GM12878 (cell line): ENCODE results near the gene CASR.

Experiments used
- ELK1 ChIP-seq: IDR thresholded peaks from 2 replicates; pipeline ENCODE4 v1.6.1; 2012; ENCODE audit warnings: low read depth, low read length, improper control_type of control experiment
- EZH2 ChIP-seq: IDR thresholded peaks from 2 replicates; pipeline ENCODE4 v1.6.1; 2012; ENCODE audit warnings: low read depth, mild to moderate bottlenecking, control low read depth, inconsistent platforms, low read length, borderline replicate concordance; ENCODE audit not compliant: control insufficient read depth
- RAD21 ChIP-seq: IDR thresholded peaks from 2 replicates; pipeline ENCODE4 v1.6.1; 2011; ENCODE audit warnings: mild to moderate bottlenecking, low read depth, low read length, moderate library complexity; ENCODE audit not compliant: insufficient read depth
- RUNX3 ChIP-seq: IDR thresholded peaks from 2 replicates; pipeline ENCODE4 v1.6.1; 2012; ENCODE audit warnings: low read length, inconsistent platforms
- SMC3 ChIP-seq: IDR thresholded peaks from 2 replicates; pipeline ENCODE4 v1.6.1; 2011; ENCODE audit warnings: low read length, improper control_type of control experiment, borderline replicate concordance
- TBL1XR1 ChIP-seq: IDR thresholded peaks from 2 replicates; pipeline ENCODE4 v1.6.1; 2012; ENCODE audit warnings: low read depth, low read length, improper control_type of control experiment
- TCF12 ChIP-seq: IDR thresholded peaks from 2 replicates; pipeline ENCODE4 v1.6.1; 2011; ENCODE audit warnings: low read depth, mild to moderate bottlenecking, low read length
- ZNF274 ChIP-seq: IDR thresholded peaks from one replicate; pipeline ENCODE4 v1.8.0; 2011; ENCODE audit not compliant: insufficient read length, insufficient read depth

GRCh38 chr3:122257644-122258364 is 74.3 kb downstream of the CASR start:
- no peak for TF ChIP-seq ZNF274
- no peak for TF ChIP-seq SMC3
- no peak for TF ChIP-seq EZH2
- TF ChIP-seq RAD21 = no peak
- TF ChIP-seq TBL1XR1 = no peak
- TF ChIP-seq ELK1 = no peak
- no peak for TF ChIP-seq RUNX3
- no peak for TF ChIP-seq TCF12
